ENCODE data around the gene ZFP92. TPM values are rescaled to one million over a fixed set of nuclear protein-coding genes. Genes with fewer than 3 reads are reported as not detected.
A peak's percentile ranks its signal among the peaks of the same experiment; 100 is the strongest.

Gene ZFP92
- total RNA-seq = 0.10 to 1.6 TPM (median 1.5 TPM) in 3 replicates
- long read RNA-seq, partial matches to known transcripts = 0 of 1 reads
- long read RNA-seq, other reads (novel, unspliced or antisense) = 1 of 1 reads

- peak within 1 kb of the TSS; percentile 56 for H3K4me3 Mint-ChIP-seq (ENCODE audit: unreplicated experiment)
These were observed at the start of gene ZFP92 for GRCh38 chrX:153411255-153411987. Gene ZFP92 (plus strand): TSS chrX:153411472. CDS start chrX:153418323, 6,851 bp downstream.

GRCh38 chrX:153361781-153362397 is 49.4 kb upstream of the ZFP92 start:
- peaks cover 19% of the 10 kb centered on the region for H3K9me3 Mint-ChIP-seq (ENCODE audit: low read depth)
- no peak overlapping the region for H3K27ac Mint-ChIP-seq (ENCODE audit: unreplicated experiment)
- peaks cover 6% of the 10 kb centered on the region for H3K27me3 Mint-ChIP-seq (ENCODE audit: low read depth)
- TF ChIP-seq CTCF (IDR thresholded peaks at IDR 0.05) = no peak
- peaks cover 2% of the 10 kb centered on the region for H3K4me1 Mint-ChIP-seq (ENCODE audit: low read depth)
- H3K4me3 Mint-ChIP-seq (ENCODE audit: unreplicated experiment) = no peak overlapping the region
- DNase-seq (ENCODE audit: low spot score) = no peak
- H3K36me3 Mint-ChIP-seq (ENCODE audit: low read depth) = no peaks in the 10 kb centered on the region

More at GRCh38 chrX:153411255-153411987, at the start of gene ZFP92:
- Mint-ChIP-seq H3K36me3 (ENCODE audit: low read depth) (no peaks in the 10 kb centered on the region), H3K27ac (ENCODE audit: unreplicated experiment) (no peak within 1 kb of the TSS), H3K9me3 (ENCODE audit: low read depth) (peaks cover 8% of the 10 kb centered on the region), H3K27me3 (ENCODE audit: low read depth) (peaks cover 8% of the 10 kb centered on the region), H3K4me1 (ENCODE audit: low read depth) (peaks cover 3% of the 10 kb centered on the region)
- peak; percentile 88 for DNase-seq (ENCODE audit: low spot score)
- no peak for TF ChIP-seq CTCF (IDR thresholded peaks at IDR 0.05)

GRCh38 chrX:153365670-153366069 is 45.6 kb upstream of the ZFP92 start:
- H3K9me3 Mint-ChIP-seq (ENCODE audit: low read depth) = peaks cover 8% of the 10 kb centered on the region
- no peak for TF ChIP-seq CTCF (IDR thresholded peaks at IDR 0.05)
- H3K4me3 Mint-ChIP-seq (ENCODE audit: unreplicated experiment) = no peak overlapping the region
- H3K27me3 Mint-ChIP-seq (ENCODE audit: low read depth) = peaks cover 9% of the 10 kb centered on the region
- H3K4me1 Mint-ChIP-seq (ENCODE audit: low read depth) = peaks cover 2% of the 10 kb centered on the region
- H3K27ac Mint-ChIP-seq (ENCODE audit: unreplicated experiment) = no peak overlapping the region
- no peak for DNase-seq (ENCODE audit: low spot score)
- H3K36me3 Mint-ChIP-seq (ENCODE audit: low read depth) = no peaks in the 10 kb centered on the region

GRCh38 chrX:153366119-153366518 is 45.2 kb upstream of the ZFP92 start:
- TF ChIP-seq CTCF (IDR thresholded peaks at IDR 0.05) = no peak
- H3K9me3 Mint-ChIP-seq (ENCODE audit: low read depth) = peaks cover 9% of the 10 kb centered on the region
- H3K27ac Mint-ChIP-seq (ENCODE audit: unreplicated experiment) = no peak overlapping the region
- no peaks in the 10 kb centered on the region for H3K36me3 Mint-ChIP-seq (ENCODE audit: low read depth)
- peaks cover 6% of the 10 kb centered on the region for H3K4me1 Mint-ChIP-seq (ENCODE audit: low read depth)
- H3K4me3 Mint-ChIP-seq (ENCODE audit: unreplicated experiment) = no peak overlapping the region
- no peak for DNase-seq (ENCODE audit: low spot score)
- peaks cover 9% of the 10 kb centered on the region for H3K27me3 Mint-ChIP-seq (ENCODE audit: low read depth)

- H3K4me1 Mint-ChIP-seq (ENCODE audit: low read depth) = peaks cover 6% of the 10 kb centered on the region
- no peak for DNase-seq (ENCODE audit: low spot score)
- peaks cover 9% of the 10 kb centered on the region for H3K9me3 Mint-ChIP-seq (ENCODE audit: low read depth)
- no peaks in the 10 kb centered on the region for H3K36me3 Mint-ChIP-seq (ENCODE audit: low read depth)
- H3K27ac Mint-ChIP-seq (ENCODE audit: unreplicated experiment) = no peak overlapping the region
- TF ChIP-seq CTCF (IDR thresholded peaks at IDR 0.05) = no peak
- H3K4me3 Mint-ChIP-seq (ENCODE audit: unreplicated experiment) = no peak overlapping the region
- peaks cover 9% of the 10 kb centered on the region for H3K27me3 Mint-ChIP-seq (ENCODE audit: low read depth)
These were observed 44.3 kb upstream of the ZFP92 start for GRCh38 chrX:153366878-153367538.

Data from chondrocyte (in vitro differentiated cells).